ENCODE data around the gene KHDC4. TPM values are rescaled to one million over a fixed set of nuclear protein-coding genes. Genes with fewer than 3 reads are reported as not detected.

Gene KHDC4
- total and polyA plus RNA-seq, 2 of the 4 experiments (the other 2 are of a cell fraction), result 28.0 to 29.9 TPM

- Histone ChIP-seq H3K4me3 (ENCODE audit: insufficient read depth, low read depth, low read length) (peak overlapping the region; percentile 94), H3K23ac (ENCODE audit: low read depth, low read length) (peak overlapping the region; percentile 97), H3K9me1 (ENCODE audit: insufficient read depth, low read length) (peaks cover 43% of the 10 kb centered on the region), H3K18ac (ENCODE audit: low read depth, low read length) (peak overlapping the region; percentile 91), H3K79me1 (ENCODE audit: low read depth in 1 of 2, low read length in 2 of 2) (peaks cover 4 to 77% of the 10 kb centered on the region in 2 experiments; a peak in 3 of 4 replicates), H3K4me2 (ENCODE audit: low read depth, low read length) (peak overlapping the region; percentile 98), H2AK9ac (replicated peaks; ENCODE audit: low read depth, low read length, poor library complexity) (peak overlapping the region; percentile 95), H3K4ac (ENCODE audit: low read depth, low read length) (peak overlapping the region; percentile 92), H3K36me3 (ENCODE audit: control insufficient read depth, insufficient read depth, low read length) (peaks cover 17% of the 10 kb centered on the region), H4K20me1 (ENCODE audit: insufficient read depth, low read length) (peaks cover 63% of the 10 kb centered on the region), H3K9ac (ENCODE audit: low read depth, low read length) (peak overlapping the region; percentile 87), H4K5ac (ENCODE audit: low read depth, low read length) (peak overlapping the region; percentile 58), H3K27me3 (ENCODE audit: control insufficient read depth, insufficient read depth, low read length) (no peaks in the 10 kb centered on the region), H2AK5ac (ENCODE audit: low read depth, low read length) (peak overlapping the region; percentile 86), H2BK20ac (ENCODE audit: low read depth, low read length) (0 out of 2 replicates have a peak overlapping the region, but pooled peaks have one; percentile 9), H3K4me1 (ENCODE audit: control insufficient read depth, insufficient read depth, low read length) (peaks cover 45% of the 10 kb centered on the region), H2BK15ac (ENCODE audit: low read depth, low read length) (peak overlapping the region; percentile 81; the same call in 1 of the 3 replicates), H2AFZ (replicated peaks; ENCODE audit: low read length, poor library complexity) (no peak overlapping the region), H3K14ac (replicated peaks; ENCODE audit: low read depth, low read length) (peak overlapping the region; percentile 94), H4K8ac (ENCODE audit: low read depth in 2 of 2, low read length in 2 of 2) (peak overlapping the region; percentile 70 to 82; a peak in 3 of 4 replicates), H2BK120ac (ENCODE audit: low read depth, low read length) (peak overlapping the region; percentile 76), H3K56ac (ENCODE audit: extremely low read depth, insufficient read depth, low read length) (peak overlapping the region; percentile 79), H4K91ac (ENCODE audit: insufficient read depth, low read depth, low read length) (peak overlapping the region; percentile 94), H2BK5ac (ENCODE audit: low read depth, low read length, poor library complexity, severe bottlenecking) (peak overlapping the region; percentile 93), H3K27ac (ENCODE audit: insufficient read depth, low read length) (peak overlapping the region; percentile 99), H3K9me3 (ENCODE audit: control insufficient read depth, insufficient read depth, low read length) (no peaks in the 10 kb centered on the region)
- in situ Hi-C loops (cut with MboI; ENCODE audit: low sequenced_read_pairs) (no loop called here), intact Hi-C loops (cut with micrococcal nuclease) (loop anchor here (5.0 kb wide), 1 partner anchor 34 kb away; the partner anchor contains the start of gene RXFP4), dilution Hi-C loops (cut with HindIII; ENCODE audit: low sequenced_read_pairs, unreplicated experiment) (no loop called here)
- POLR2A ChIA-PET (ENCODE audit: unreplicated experiment), result interaction anchor here (0.6 to 1.4 kb wide), 2 partner anchors 9 to 218 kb away, joined by 3 read pairs; partner anchors contain the start of gene SLC25A44
- ATAC-seq (ENCODE audit: low read depth) (peak; percentile 8), DNase-seq (peak; percentile 75)
- BruUV-seq (replicated peaks), result no TSS peak
- WGBS, 2 experiments (ENCODE audit: extremely low coverage in 2 of 2, insufficient read length in 1 of 2), result 0% methylated on average over 2 of the region's 14 CpGs; no CpG with 5 or more reads in 1 of the 2 experiments
- TF ChIP-seq CHD1 (IDR thresholded peaks at IDR 0.05; ENCODE audit: low read depth, low read length), result no peak
- TF ChIP-seq ELK1 (IDR thresholded peaks at IDR 0.05; ENCODE audit: borderline replicate concordance, low read depth, low read length), result no peak
- TF ChIP-seq MAZ (IDR thresholded peaks at IDR 0.05; ENCODE audit: borderline replicate concordance, low read depth, low read length), result no peak
- no peak for TF ChIP-seq USF2 (IDR thresholded peaks at IDR 0.05; ENCODE audit: low read depth, low read length)
- TF ChIP-seq MAFK (IDR thresholded peaks at IDR 0.05; ENCODE audit: low read depth, low read length), result no peak
- TF ChIP-seq CEBPB (IDR thresholded peaks at IDR 0.05; ENCODE audit: low read depth, low read length), result no peak
- no peak for TF ChIP-seq BHLHE40 (IDR thresholded peaks at IDR 0.05; ENCODE audit: low read depth, low read length)
- TF ChIP-seq FOS (IDR thresholded peaks at IDR 0.05; ENCODE audit: low read depth, low read length), result no peak
- CTCF ChIA-PET, result interaction anchor here (0.7 kb wide), 1 partner anchor 8 kb away, joined by 6 read pairs; no protein-coding TSS in a partner anchor
Observed at GRCh38 chr1:155976062-155976912, 42.1 kb upstream of the KHDC4 start.

All from IMR-90 (cell line).